ENCODE measurements around the gene U2AF1L4.

GRCh38 chr19:35738021-35738886 is 7.0 kb downstream of the U2AF1L4 start:
- TF ChIP-seq CTCF (IDR thresholded peaks at IDR 0.05): no peak
- no peak for TF ChIP-seq EP300 (IDR thresholded peaks at IDR 0.05)
- TF ChIP-seq POLR2A (IDR thresholded peaks at IDR 0.05): no peak
